ENCODE results near the gene GMCL2.

GMCL2 gene, protein sequence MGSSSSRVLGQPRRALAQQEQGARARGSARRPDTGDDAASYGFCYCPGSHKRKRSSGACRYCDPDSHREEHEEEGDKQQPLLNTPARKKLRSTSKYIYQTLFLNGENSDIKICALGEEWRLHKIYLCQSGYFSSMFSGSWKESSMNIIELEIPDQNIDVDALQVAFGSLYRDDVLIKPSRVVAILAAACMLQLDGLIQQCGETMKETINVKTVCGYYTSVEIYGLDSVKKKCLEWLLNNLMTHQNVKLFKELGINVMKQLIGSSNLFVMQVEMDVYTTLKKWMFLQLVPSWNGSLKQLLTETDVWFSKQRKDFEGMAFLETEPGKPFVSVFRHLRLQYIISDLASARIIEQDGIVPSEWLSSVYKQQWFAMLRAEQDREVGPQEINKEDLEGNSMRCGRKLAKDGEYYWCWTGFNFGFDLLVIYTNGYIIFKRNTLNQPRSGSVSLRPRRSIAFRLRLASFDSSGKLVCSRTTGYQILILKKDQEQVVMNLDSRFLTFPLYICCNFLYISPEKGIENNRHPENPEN

GRCh38 chr5:178187014-178187413, at the start of gene GMCL2:
TSS of gene GMCL2 (minus strand) at chr5:178187371. CDS start at chr5:178187299, 72 bp downstream.
- no peak within 1 kb of the TSS for H3K27ac ChIP-seq
- TF ChIP-seq ZFX (IDR thresholded peaks at IDR 0.05) = no peak
- TF ChIP-seq, protein P1, sequence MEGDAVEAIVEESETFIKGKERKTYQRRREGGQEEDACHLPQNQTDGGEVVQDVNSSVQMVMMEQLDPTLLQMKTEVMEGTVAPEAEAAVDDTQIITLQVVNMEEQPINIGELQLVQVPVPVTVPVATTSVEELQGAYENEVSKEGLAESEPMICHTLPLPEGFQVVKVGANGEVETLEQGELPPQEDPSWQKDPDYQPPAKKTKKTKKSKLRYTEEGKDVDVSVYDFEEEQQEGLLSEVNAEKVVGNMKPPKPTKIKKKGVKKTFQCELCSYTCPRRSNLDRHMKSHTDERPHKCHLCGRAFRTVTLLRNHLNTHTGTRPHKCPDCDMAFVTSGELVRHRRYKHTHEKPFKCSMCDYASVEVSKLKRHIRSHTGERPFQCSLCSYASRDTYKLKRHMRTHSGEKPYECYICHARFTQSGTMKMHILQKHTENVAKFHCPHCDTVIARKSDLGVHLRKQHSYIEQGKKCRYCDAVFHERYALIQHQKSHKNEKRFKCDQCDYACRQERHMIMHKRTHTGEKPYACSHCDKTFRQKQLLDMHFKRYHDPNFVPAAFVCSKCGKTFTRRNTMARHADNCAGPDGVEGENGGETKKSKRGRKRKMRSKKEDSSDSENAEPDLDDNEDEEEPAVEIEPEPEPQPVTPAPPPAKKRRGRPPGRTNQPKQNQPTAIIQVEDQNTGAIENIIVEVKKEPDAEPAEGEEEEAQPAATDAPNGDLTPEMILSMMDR (conservative IDR thresholded peaks at IDR 0.05) = no peak

DNA sequence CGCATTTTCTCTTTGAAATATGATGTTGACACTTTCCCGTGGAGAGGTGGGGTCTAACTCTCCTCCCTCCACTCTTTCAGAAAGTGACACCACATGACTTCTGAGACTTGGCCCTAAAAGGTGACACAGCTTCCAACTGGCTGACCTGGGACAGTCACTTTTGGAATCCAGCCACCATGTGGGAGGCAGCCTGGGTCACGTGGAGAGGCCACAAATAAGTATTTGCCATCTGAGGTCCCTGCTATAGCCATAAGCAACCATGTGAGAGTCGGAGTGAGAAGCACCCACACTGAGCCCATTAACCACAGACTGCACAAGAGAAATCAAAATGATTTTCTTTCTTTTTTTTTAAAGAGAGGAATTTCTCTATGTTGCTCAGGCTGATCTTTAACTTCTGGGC, 49.5 kb upstream of the GMCL2 start:
- H3K27ac ChIP-seq = peak overlapping the region; percentile 5; the same call in 1 of the 2 replicates
- TF ChIP-seq, protein P1 (conservative IDR thresholded peaks at IDR 0.05) = no peak
- TF ChIP-seq ZFX (IDR thresholded peaks at IDR 0.05) = no peak

- TF ChIP-seq ZFX (IDR thresholded peaks at IDR 0.05) = no peak
- TF ChIP-seq, protein P1 (conservative IDR thresholded peaks at IDR 0.05) = no peak
- H3K27ac ChIP-seq = peak overlapping the region; percentile 5
These were observed 49.0 kb upstream of the GMCL2 start for GRCh38 chr5:178236126-178236525.

DNA sequence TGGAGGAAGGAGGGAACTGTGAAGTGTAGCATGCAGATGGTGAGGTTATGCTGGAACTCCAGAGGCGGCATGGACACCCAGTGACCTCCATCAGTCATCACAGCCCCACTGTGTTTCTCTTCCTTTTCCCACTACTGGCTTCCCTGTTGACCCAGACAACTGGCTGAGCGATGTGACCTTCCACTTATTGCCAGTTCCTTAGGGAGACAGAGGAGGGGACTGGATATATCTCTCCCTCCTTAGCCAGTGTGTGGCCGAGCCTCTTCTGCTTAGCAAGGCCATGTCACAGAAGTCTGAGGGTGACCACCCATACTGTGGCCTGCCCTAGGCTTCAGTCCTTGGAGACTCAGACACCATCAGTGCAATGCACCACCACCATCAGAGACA, 48.4 kb upstream of the GMCL2 start:
- TF ChIP-seq, protein P1 (conservative IDR thresholded peaks at IDR 0.05) = no peak
- no peak for TF ChIP-seq ZFX (IDR thresholded peaks at IDR 0.05)
- H3K27ac ChIP-seq = no peak overlapping the region

- TF ChIP-seq, protein P1 (conservative IDR thresholded peaks at IDR 0.05) = peak; percentile 87
- no peak for TF ChIP-seq ZFX (IDR thresholded peaks at IDR 0.05)
- H3K27ac ChIP-seq = no peak overlapping the region
These were observed 47.8 kb upstream of the GMCL2 start for GRCh38 chr5:178234750-178235587.

- TF ChIP-seq, protein P1 (conservative IDR thresholded peaks at IDR 0.05) = no peak
- TF ChIP-seq ZFX (IDR thresholded peaks at IDR 0.05) = no peak
- no peak overlapping the region for H3K27ac ChIP-seq
These were observed 47.1 kb upstream of the GMCL2 start for GRCh38 chr5:178234121-178234749.

Data from C4-2B (cell line).